HG02678 (cell line): ENCODE measurements around the gene FCN2.

Experiments used
- ATAC-seq: cut with Tn5 transposase; IDR thresholded peaks from one replicate; pipeline ENCODE4 v1.9.1; 2021; ENCODE audit warnings: mild to moderate bottlenecking, moderate library complexity; ENCODE audit not compliant: unreplicated experiment

FCN2 gene

GRCh38 chr9:134886413-134886913, 5.9 kb downstream of the FCN2 start:
- ATAC-seq, result no peak

- no peak for ATAC-seq
Measured at GRCh38 chr9:134887219-134887618, 6.6 kb downstream of the FCN2 start.

GRCh38 chr9:134887686-134888602, 7.3 kb downstream of the FCN2 start:
- ATAC-seq, result no peak

- ATAC-seq, result no peak
Measured at GRCh38 chr9:134888603-134889190, 8.1 kb downstream of the FCN2 start.

GRCh38 chr9:134889386-134890154, 9.0 kb downstream of the FCN2 start:
- no peak for ATAC-seq

- no peak for ATAC-seq
Measured at GRCh38 chr9:134890155-134890495, 9.5 kb downstream of the FCN2 start.

GRCh38 chr9:134891053-134891452, 10.4 kb downstream of the FCN2 start:
- no peak for ATAC-seq

GRCh38 chr9:134891713-134892112, 11.1 kb downstream of the FCN2 start:
- ATAC-seq, result no peak

- ATAC-seq, result no peak
Measured at GRCh38 chr9:134892221-134892620, 11.6 kb downstream of the FCN2 start.

- no peak for ATAC-seq
Measured at GRCh38 chr9:134892820-134893420, 12.3 kb downstream of the FCN2 start.

- ATAC-seq, result no peak
Measured at GRCh38 chr9:134894136-134894860, 13.7 kb downstream of the FCN2 start.

GRCh38 chr9:134895097-134895496, 14.5 kb downstream of the FCN2 start:
- ATAC-seq, result no peak

- ATAC-seq, result no peak
Measured at GRCh38 chr9:134895567-134895907, 14.9 kb downstream of the FCN2 start.

GRCh38 chr9:134895908-134896833, 15.6 kb downstream of the FCN2 start:
- ATAC-seq, result no peak

- no peak for ATAC-seq
Measured at GRCh38 chr9:134896834-134897583, 16.4 kb downstream of the FCN2 start.

GRCh38 chr9:134897584-134898170, 17.1 kb downstream of the FCN2 start:
- no peak for ATAC-seq

GRCh38 chr9:134898319-134898718, 17.7 kb downstream of the FCN2 start:
- ATAC-seq, result no peak

- no peak for ATAC-seq
Measured at GRCh38 chr9:134899168-134899567, 18.6 kb downstream of the FCN2 start.
